ENCODE data around the gene GSTA3. TPM values are rescaled to one million over a fixed set of nuclear protein-coding genes. Genes with fewer than 3 reads are reported as not detected.

GSTA3 gene
- total and polyA plus RNA-seq, 2 of the 4 experiments (the other 2 are of a cell fraction) = not detected

DNA sequence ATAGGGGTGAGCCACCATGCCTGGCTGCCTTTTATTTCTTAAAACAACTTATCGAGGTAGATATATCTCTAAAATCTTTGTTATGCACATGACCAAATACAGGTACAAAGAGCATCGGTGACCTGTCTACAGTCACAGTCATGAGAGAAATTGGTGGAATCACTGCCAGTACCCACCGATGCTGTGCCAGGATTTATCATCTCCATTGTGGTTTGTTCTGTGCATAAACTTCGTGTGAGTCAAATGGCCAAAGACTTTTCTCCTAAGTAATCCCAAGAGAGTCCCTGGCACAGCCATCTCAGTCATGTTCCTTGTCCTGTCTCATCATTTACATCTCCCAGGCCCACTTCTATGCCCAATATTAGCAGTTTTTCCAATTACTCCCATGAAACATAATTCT is 9.0 kb downstream of the GSTA3 start:
- no peak overlapping the region for H4K5ac ChIP-seq (ENCODE audit: low read depth, low read length)
- H2BK5ac ChIP-seq (ENCODE audit: low read depth, low read length, poor library complexity, severe bottlenecking) = no peak overlapping the region
- DNase-seq = no peak
- no peaks in the 10 kb centered on the region for H4K20me1 ChIP-seq (ENCODE audit: insufficient read depth, low read length)
- H3K36me3 ChIP-seq (ENCODE audit: control insufficient read depth, insufficient read depth, low read length) = no peaks in the 10 kb centered on the region
- no peak overlapping the region for H2AK5ac ChIP-seq (ENCODE audit: low read depth, low read length)
- peaks cover 2% of the 10 kb centered on the region for H3K27me3 ChIP-seq (ENCODE audit: control insufficient read depth, insufficient read depth, low read length)
- H2BK20ac ChIP-seq (ENCODE audit: low read depth, low read length) = no peak overlapping the region
- ChIA-PET CTCF (no interaction called here), POLR2A (ENCODE audit: unreplicated experiment) (no interaction called here)
- H3K4me3 ChIP-seq (ENCODE audit: insufficient read depth, low read depth, low read length) = no peak overlapping the region
- H3K4me1 ChIP-seq (ENCODE audit: control insufficient read depth, insufficient read depth, low read length) = no peaks in the 10 kb centered on the region
- no peaks in the 10 kb centered on the region; the same call in 1 of the 2 replicates for H3K9me3 ChIP-seq (ENCODE audit: control insufficient read depth, insufficient read depth, low read length)
- no peak overlapping the region for H2AK9ac ChIP-seq (replicated peaks; ENCODE audit: low read depth, low read length, poor library complexity)
- TF ChIP-seq FOS (IDR thresholded peaks at IDR 0.05; ENCODE audit: low read depth, low read length) = no peak
- TF ChIP-seq, protein P1, sequence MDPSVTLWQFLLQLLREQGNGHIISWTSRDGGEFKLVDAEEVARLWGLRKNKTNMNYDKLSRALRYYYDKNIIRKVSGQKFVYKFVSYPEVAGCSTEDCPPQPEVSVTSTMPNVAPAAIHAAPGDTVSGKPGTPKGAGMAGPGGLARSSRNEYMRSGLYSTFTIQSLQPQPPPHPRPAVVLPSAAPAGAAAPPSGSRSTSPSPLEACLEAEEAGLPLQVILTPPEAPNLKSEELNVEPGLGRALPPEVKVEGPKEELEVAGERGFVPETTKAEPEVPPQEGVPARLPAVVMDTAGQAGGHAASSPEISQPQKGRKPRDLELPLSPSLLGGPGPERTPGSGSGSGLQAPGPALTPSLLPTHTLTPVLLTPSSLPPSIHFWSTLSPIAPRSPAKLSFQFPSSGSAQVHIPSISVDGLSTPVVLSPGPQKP (IDR thresholded peaks at IDR 0.05; ENCODE audit: borderline replicate concordance, low read depth, low read length) = no peak
- no peak for TF ChIP-seq RFX5 (IDR thresholded peaks at IDR 0.05; ENCODE audit: low read depth, low read length)
- TF ChIP-seq, protein P2, sequence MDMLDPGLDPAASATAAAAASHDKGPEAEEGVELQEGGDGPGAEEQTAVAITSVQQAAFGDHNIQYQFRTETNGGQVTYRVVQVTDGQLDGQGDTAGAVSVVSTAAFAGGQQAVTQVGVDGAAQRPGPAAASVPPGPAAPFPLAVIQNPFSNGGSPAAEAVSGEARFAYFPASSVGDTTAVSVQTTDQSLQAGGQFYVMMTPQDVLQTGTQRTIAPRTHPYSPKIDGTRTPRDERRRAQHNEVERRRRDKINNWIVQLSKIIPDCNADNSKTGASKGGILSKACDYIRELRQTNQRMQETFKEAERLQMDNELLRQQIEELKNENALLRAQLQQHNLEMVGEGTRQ (IDR thresholded peaks at IDR 0.05; ENCODE audit: low read depth, low read length) = no peak
- no peak for TF ChIP-seq MAZ (IDR thresholded peaks at IDR 0.05; ENCODE audit: borderline replicate concordance, low read depth, low read length)
- TF ChIP-seq, protein P3, sequence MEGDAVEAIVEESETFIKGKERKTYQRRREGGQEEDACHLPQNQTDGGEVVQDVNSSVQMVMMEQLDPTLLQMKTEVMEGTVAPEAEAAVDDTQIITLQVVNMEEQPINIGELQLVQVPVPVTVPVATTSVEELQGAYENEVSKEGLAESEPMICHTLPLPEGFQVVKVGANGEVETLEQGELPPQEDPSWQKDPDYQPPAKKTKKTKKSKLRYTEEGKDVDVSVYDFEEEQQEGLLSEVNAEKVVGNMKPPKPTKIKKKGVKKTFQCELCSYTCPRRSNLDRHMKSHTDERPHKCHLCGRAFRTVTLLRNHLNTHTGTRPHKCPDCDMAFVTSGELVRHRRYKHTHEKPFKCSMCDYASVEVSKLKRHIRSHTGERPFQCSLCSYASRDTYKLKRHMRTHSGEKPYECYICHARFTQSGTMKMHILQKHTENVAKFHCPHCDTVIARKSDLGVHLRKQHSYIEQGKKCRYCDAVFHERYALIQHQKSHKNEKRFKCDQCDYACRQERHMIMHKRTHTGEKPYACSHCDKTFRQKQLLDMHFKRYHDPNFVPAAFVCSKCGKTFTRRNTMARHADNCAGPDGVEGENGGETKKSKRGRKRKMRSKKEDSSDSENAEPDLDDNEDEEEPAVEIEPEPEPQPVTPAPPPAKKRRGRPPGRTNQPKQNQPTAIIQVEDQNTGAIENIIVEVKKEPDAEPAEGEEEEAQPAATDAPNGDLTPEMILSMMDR (conservative IDR thresholded peaks at IDR 0.05; ENCODE audit: low read depth, low read length) = no peak
- TF ChIP-seq SMC3 (IDR thresholded peaks at IDR 0.05; ENCODE audit: low read depth, low read length) = no peak
- TF ChIP-seq NFE2L2 (IDR thresholded peaks at IDR 0.05; ENCODE audit: low read depth, low read length) = no peak
- TF ChIP-seq CEBPB (IDR thresholded peaks at IDR 0.05; ENCODE audit: low read depth, low read length) = no peak
- TF ChIP-seq BHLHE40 (IDR thresholded peaks at IDR 0.05; ENCODE audit: low read depth, low read length) = no peak
- WGBS, 2 experiments (ENCODE audit: extremely low coverage in 2 of 2, insufficient read length in 1 of 2) = 83% methylated on average over 2 of the region's 4 CpGs; no CpG with 5 or more reads in 1 of the 2 experiments
- H2BK120ac ChIP-seq (ENCODE audit: low read depth, low read length) = no peak overlapping the region
- H3K9ac ChIP-seq (ENCODE audit: low read depth, low read length) = no peak overlapping the region
- intact Hi-C loops (cut with micrococcal nuclease) = no loop called here
- no peak overlapping the region for H3K14ac ChIP-seq (replicated peaks; ENCODE audit: low read depth, low read length)
- in situ Hi-C loops (cut with MboI; ENCODE audit: low sequenced_read_pairs) = no loop called here
- no peak overlapping the region for H3K4me2 ChIP-seq (ENCODE audit: low read depth, low read length)
- no peak overlapping the region for H3K27ac ChIP-seq (ENCODE audit: insufficient read depth, low read length)
- H3K4ac ChIP-seq (ENCODE audit: low read depth, low read length) = no peak overlapping the region
- no peak overlapping the region for H4K8ac ChIP-seq (ENCODE audit: low read depth in 2 of 2, low read length in 2 of 2)
- dilution Hi-C loops (cut with HindIII; ENCODE audit: low sequenced_read_pairs, unreplicated experiment) = no loop called here
- no peak overlapping the region for H2BK15ac ChIP-seq (ENCODE audit: low read depth, low read length)
- no peak overlapping the region for H3K18ac ChIP-seq (ENCODE audit: low read depth, low read length)
- no TSS peak for BruUV-seq (replicated peaks)
- H3K9me1 ChIP-seq (ENCODE audit: insufficient read depth, low read length) = no peaks in the 10 kb centered on the region; the same call in 1 of the 2 replicates
- no peak overlapping the region for H4K91ac ChIP-seq (ENCODE audit: insufficient read depth, low read depth, low read length)
- H3K79me1 ChIP-seq (ENCODE audit: low read depth in 1 of 2, low read length in 2 of 2) = no peaks in the 10 kb centered on the region
- no peak overlapping the region for H3K56ac ChIP-seq (ENCODE audit: extremely low read depth, insufficient read depth, low read length)
- no peak overlapping the region for H3K23ac ChIP-seq (ENCODE audit: low read depth, low read length)
- no peak for ATAC-seq (ENCODE audit: low read depth)
- no peak overlapping the region for H2AFZ ChIP-seq (replicated peaks; ENCODE audit: low read length, poor library complexity)

Measured in IMR-90 (cell line).